Peyer's patch (tissue), 4 donors: ENCODE measurements around the gene C7orf33.

Experiments
- CTCF ChIP-seq, 6 experiments: fragments of 450-650 bp in 4 of 6; fragments of 200-600 bp in 2 of 6; sonication (generic) in 1 of 6; IDR thresholded peaks; one replicate each; pipeline ENCODE4 v1.5.1; 2017 to 2019; ENCODE audit warnings: antibody characterized with exemption in 6 of 6, mild to moderate bottlenecking in 3 of 6, moderate library complexity in 1 of 6
- POLR2A ChIP-seq, 2 donors: fragments of 450-650 bp; IDR thresholded peaks; one replicate each; pipeline ENCODE4 v1.5.1; 2017; ENCODE audit warnings: antibody characterized with exemption in 2 of 2, mild to moderate bottlenecking in 2 of 2, moderate library complexity in 2 of 2

GRCh38 chr7:148561099-148561498 lies 29.5 kb upstream of the C7orf33 start:
- TF ChIP-seq CTCF (IDR thresholded peaks at IDR 0.05) (no peak), POLR2A (IDR thresholded peaks at IDR 0.05) (no peak)
